RPMI8226 (cell line): ENCODE data around the gene MEIOC.
"Not testable (repeated sequence)": the region's sequence is repeated elsewhere in the genome, so short reads cannot be mapped to it uniquely, and the experiment has no call there.

ENCODE experiments used
- DNase-seq: peaks from one replicate; pipeline ENCODE4 v3.0.0-alpha.2; 2015

The MEIOC gene

GRCh38 chr17:44655983-44656710, at the start of gene MEIOC:
Gene MEIOC, plus strand, starts transcription at chr17:44656468. Its CDS starts 146 bp downstream, at chr17:44656614.
- no peak for DNase-seq

DNA sequence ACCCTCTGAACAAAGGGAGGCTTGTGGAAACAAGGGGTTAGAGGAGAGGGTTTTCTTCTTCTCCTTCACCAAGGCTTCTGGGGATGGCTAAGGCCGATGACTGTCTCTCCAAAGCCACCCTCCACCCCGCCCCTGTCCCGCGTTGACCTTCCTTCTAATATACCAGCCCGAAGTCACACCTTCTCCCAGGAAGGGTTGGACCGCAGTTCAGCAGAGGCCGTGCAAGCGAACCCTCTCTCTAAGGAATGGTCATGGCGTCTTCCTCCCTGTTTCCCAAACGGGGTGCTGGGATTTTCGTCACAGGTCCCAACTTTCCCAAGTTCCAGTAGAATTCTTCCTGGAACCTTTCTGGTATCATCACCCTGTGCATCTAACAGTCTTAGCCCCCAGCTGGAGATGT, 49.6 kb upstream of the MEIOC start:
- DNase-seq = no peak

- no peak for DNase-seq
Observed at GRCh38 chr17:44607836-44608690, 48.2 kb upstream of the MEIOC start.

DNA sequence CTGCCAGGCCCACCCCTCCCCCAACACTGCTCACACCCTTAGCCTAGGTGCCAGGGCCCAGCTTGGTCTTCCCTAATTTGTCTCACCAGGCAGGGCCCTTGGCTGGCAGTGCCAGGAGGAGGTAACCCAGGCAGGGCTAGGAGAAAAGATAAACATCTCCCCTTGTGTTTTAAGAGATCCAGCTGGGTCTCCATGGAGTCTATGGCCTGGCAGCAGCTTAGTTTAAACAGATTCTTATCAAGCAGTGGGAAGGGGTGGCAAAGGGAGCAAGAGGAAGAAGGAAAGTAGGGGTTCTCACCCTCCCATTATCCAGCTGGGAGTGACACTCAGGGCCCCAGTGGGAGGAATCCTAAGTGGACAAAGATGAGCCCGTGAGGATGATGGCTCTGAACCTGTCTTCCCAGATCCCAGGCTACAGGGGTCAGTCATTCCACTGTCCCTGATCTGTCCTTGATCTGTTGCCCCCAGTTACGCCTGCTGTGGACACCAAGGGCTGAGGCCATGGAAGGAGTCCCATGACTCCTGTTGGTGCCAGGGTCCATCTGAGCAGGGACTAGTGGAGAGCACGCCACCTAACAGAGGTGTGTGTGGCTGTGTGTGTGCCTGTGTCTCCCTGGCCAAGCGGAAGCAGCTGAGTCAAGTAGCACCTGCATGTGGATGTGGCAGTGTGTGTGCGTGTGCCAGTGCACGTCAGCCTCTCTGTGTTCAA, 47.4 kb upstream of the MEIOC start:
- DNase-seq = peak; percentile 25

- no peak for DNase-seq
Observed at GRCh38 chr17:44610331-44610730, 45.9 kb upstream of the MEIOC start.

DNA sequence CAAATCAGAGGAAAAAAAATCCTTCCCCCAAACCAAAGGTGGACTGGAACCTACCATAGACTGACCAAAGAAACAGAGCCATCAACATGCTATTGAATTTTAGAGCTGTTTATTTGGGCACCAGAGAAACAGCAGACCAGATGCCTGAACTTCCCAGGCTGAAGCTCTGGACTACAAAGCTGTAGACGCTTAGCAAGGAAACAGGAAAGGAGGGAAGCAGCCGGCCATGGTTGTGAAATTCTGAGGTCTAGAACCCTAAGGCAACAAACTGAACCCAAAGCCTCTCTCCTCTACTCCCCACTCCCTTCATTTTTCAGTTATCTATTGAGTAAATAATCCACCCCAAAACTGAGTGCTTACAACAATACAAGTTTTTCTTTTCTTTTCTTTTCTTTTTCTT, 45.4 kb upstream of the MEIOC start:
- no peak for DNase-seq

DNA sequence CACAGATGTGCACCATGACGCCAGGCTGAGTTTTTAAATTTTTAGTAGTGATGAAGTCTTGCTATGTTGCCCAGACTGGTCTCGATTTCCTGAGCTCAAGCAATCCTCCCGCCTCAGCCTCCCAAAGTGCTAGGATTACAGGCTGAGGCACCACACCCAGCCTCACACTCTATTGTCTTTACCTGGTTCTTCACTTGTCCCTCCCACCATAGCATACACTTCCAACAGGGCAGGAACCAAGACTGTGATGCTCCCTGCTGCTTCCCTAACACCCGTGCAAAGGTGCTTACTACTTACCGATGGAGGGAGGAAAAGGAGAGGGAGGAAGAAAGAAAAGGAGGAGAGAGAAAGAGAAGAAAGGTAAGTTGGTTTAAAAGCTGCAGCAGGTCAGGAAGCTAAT, 41.4 kb upstream of the MEIOC start:
- no peak for DNase-seq

- DNase-seq = not testable (repeated sequence)
Observed at GRCh38 chr17:44618652-44619051, 37.6 kb upstream of the MEIOC start.

GRCh38 chr17:44623070-44623725, 33.1 kb upstream of the MEIOC start:
- no peak for DNase-seq

- no peak for DNase-seq
Observed at GRCh38 chr17:44627513-44628242, 28.6 kb upstream of the MEIOC start.

GRCh38 chr17:44628243-44629188, 27.8 kb upstream of the MEIOC start:
- DNase-seq = no peak

DNA sequence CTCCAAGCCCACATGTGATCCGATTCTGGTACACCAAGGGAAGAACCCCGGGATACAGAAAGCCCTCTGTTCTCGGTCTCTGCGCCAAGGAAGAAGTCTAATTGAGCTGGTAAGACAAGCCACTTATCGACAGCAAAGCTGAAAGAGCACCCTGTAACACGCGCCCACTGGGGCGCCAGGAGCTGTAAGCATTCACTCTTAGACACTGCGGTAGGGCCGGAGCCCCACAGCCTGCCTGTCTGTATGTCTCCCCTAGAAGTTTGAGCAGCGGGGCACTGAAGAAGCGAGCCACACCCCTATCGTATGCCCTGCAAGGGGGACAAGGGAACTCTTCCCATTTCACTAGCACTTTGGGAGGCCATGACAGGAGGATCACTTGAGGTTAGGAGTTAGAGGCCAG, 27.0 kb upstream of the MEIOC start:
- no peak for DNase-seq

DNA sequence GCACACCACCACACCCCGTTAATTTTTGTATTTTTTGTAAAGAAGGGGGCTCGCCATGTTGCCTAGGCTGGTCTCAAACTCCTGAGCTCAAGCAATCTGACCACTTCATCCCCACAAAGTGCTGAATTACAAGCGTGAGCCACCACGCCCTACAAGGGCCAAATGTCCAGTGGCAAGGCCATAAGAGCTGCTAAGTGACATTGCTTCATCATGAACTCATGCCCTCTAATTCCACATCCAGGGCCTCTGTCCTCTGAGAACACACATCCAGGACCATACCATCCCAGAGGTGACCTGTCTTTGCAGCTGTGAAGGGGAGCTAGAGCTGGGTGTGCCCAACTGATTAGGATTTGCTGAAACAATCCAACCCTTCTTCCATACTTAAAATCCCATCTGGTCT, 25.6 kb upstream of the MEIOC start:
- DNase-seq = no peak

GRCh38 chr17:44633998-44634397, 22.3 kb upstream of the MEIOC start:
- DNase-seq = no peak

DNA sequence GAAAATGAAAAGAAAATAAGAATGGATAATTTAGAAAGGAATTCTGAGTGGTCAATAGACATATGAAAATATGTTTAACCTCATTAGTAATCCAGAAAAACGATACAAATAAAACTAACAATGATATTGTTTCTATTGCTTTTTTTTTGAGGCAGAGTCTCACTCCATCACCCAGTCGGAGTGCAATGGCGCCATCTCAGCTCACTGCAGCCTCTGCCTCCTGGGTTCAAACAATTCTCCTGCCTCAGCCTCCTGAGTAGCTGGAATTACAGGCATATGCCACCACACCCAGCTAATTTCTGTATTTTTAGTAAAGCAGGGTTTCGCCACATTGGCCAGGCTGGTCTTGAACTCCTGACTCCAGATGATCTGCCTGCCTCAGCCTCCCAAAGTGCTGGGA, 21.9 kb upstream of the MEIOC start:
- DNase-seq = not testable (repeated sequence)

GRCh38 chr17:44636562-44636961, 19.7 kb upstream of the MEIOC start:
- DNase-seq = peak; percentile 38

DNA sequence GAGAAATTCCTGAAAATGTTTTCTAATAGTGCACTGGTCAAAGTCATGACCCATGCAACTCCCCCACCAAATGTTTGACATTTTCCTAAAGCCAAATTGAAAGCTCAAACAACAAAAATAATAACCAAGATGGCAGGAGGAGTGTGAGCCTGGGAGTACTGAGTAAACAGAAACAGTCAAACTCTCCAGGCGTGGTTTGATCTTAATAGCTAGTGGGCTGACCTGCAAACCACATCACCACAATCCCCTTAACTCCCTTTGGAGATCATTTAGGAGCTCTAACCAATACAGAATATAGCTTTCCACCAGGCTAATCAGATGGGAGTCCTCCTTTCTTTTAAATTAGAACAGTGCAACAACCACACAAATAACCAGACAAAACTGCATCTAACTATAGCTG, 19.2 kb upstream of the MEIOC start:
- DNase-seq = no peak

DNA sequence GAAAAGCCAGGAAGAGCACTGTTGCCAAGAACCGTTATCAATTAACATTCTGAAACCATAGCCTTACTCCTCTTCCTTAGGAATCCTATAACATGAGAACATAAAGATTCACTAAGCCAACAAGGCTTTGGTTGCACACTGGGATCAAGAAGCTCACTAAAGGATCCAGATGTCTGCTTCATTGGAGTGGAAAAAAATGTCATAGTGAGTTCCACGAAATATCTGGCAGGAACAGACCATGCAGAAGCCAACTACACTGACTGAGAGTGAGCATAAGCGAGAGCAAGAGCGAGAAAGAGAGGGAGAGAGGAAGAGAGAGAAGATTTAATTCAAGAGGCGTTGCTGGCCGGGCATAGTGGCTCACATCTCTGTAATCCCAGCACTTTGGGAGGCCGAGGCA, 13.4 kb upstream of the MEIOC start:
- no peak for DNase-seq

GRCh38 chr17:44645341-44645740, 10.9 kb upstream of the MEIOC start:
- no peak for DNase-seq

DNA sequence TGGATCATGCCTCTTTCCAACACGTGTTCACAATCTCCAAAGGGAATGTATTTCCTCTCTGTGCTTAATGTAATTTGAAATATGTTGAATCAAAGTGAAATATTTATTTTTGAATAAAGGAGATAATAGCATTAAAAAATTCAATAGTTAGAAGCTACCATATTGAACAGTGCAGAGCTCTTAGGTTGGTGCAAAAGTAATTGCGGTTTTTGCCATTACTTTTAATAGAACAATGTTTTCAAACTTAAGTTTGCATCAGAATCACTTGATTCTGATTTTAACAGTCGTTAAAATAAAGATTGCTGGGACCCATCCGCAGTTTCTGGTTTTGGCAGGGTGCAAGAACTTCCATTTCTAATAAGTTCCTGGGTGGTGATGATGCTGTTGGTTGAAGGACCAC, 10.0 kb upstream of the MEIOC start:
- no peak for DNase-seq

DNA sequence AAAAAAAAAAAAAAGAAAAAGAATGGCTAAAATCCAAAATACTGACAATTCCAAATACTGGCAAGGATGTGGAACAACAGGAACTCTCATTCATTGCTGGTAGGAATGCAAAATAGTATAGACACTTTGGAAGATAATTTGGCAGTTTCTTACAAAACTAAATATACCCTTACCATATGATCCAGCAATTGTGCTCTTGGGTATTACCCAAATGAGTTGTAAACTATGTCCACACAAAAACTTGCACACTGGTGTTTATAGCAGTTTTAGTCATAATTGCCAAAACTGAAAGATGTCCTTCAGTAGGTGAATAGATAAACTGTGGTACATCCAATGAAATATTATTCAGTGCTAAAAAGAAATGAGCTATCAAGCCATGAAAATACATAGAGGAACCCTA, 8.5 kb upstream of the MEIOC start:
- no peak for DNase-seq
